Loucy (cell line): ENCODE results near the gene SLC5A2.
"Not testable (repeated sequence)": the region's sequence is repeated elsewhere in the genome, so short reads cannot be mapped to it uniquely, and the experiment has no call there.

Source experiments
- H2AFZ ChIP-seq: fragments of 200-600 bp; sonication (generic); 2 replicates; pipeline ENCODE4 v1.6.0; 2016; ENCODE audit warnings: antibody characterized with exemption, mild to moderate bottlenecking, low read length, moderate library complexity
- H3F3A ChIP-seq: fragments of 200-600 bp; 2 replicates; pipeline ENCODE4 v1.6.0; 2016; ENCODE audit warnings: antibody characterized with exemption, low read depth, mild to moderate bottlenecking
- H3K27me3 ChIP-seq: fragments of 200-600 bp; sonication (generic); 2 replicates; pipeline ENCODE4 v1.6.1; 2014; ENCODE audit warnings: low read length, mild to moderate bottlenecking; ENCODE audit not compliant: insufficient read depth, poor library complexity, severe bottlenecking
- H3K36me3 ChIP-seq: fragments of 200-600 bp; sonication (generic); 2 replicates; pipeline ENCODE4 v1.6.1; 2016; ENCODE audit warnings: low read length; ENCODE audit not compliant: insufficient read depth
- H3K4me1 ChIP-seq: fragments of 200-600 bp; sonication (generic); 2 replicates; pipeline ENCODE4 v1.5.1; 2014; ENCODE audit warnings: low read length, mild to moderate bottlenecking; ENCODE audit not compliant: insufficient read depth, poor library complexity, severe bottlenecking
- H3K4me2 ChIP-seq: fragments of 200-600 bp; sonication (generic); 2 replicates; pipeline ENCODE4 v1.6.0; 2014; ENCODE audit warnings: antibody characterized with exemption, low read length, low read depth, mild to moderate bottlenecking; ENCODE audit not compliant: poor library complexity, severe bottlenecking
- H3K4me3 ChIP-seq: fragments of 200-600 bp; sonication (generic); 2 replicates; pipeline ENCODE4 v1.5.1; 2014; ENCODE audit warnings: low read length, mild to moderate bottlenecking, mixed read lengths; ENCODE audit not compliant: poor library complexity, severe bottlenecking
- H3K79me2 ChIP-seq: fragments of 200-600 bp; sonication (generic); 2 replicates; pipeline ENCODE4 v1.6.1; 2014; ENCODE audit warnings: low read length; ENCODE audit not compliant: insufficient read depth
- H3K9ac ChIP-seq: fragments of 200-600 bp; sonication (generic); 2 replicates; pipeline ENCODE4 v1.6.0; 2014; ENCODE audit warnings: mild to moderate bottlenecking, low read depth, low read length, moderate library complexity; ENCODE audit not compliant: poor library complexity, severe bottlenecking
- H3K9me2 ChIP-seq: fragments of 200-600 bp; sonication (generic); replicated peaks from 2 replicates; pipeline ENCODE4 v1.6.1; 2016; ENCODE audit warnings: low read depth, low read length, mixed read lengths
- H3K9me3 ChIP-seq: fragments of 200-600 bp; sonication (generic); 2 replicates; pipeline ENCODE4 v1.6.1; 2014; ENCODE audit warnings: mild to moderate bottlenecking, antibody characterized with exemption, low read length, low read depth; ENCODE audit not compliant: insufficient read depth
- H4K20me1 ChIP-seq: fragments of 200-600 bp; sonication (generic); 2 replicates; pipeline ENCODE4 v1.6.0; 2014; ENCODE audit warnings: antibody characterized with exemption, low read length, mild to moderate bottlenecking; ENCODE audit not compliant: insufficient read depth, poor library complexity, severe bottlenecking
- CTCF ChIP-seq: fragments of 200-600 bp; sonication (generic); conservative IDR thresholded peaks from 2 replicates; pipeline ENCODE4 v1.5.1; 2014; ENCODE audit warnings: mild to moderate bottlenecking, antibody characterized with exemption, low read length
- EZH2phosphoT487 ChIP-seq: fragments of 200-600 bp; IDR thresholded peaks from 2 replicates; pipeline ENCODE4 v1.6.1; 2018; ENCODE audit warnings: antibody characterized with exemption, mild to moderate bottlenecking, moderate library complexity, borderline replicate concordance

SLC5A2 gene

GRCh38 chr16:31519759-31520431 lies 37.0 kb downstream of the SLC5A2 start:
- H3K79me2 ChIP-seq: no peaks in the 10 kb centered on the region
- H3K4me3 ChIP-seq: no peak overlapping the region
- no peaks in the 10 kb centered on the region for H3K9me2 ChIP-seq
- no peaks in the 10 kb centered on the region for H3F3A ChIP-seq
- no peaks in the 10 kb centered on the region for H3K27me3 ChIP-seq
- no peaks in the 10 kb centered on the region for H3K9me3 ChIP-seq
- no peak for TF ChIP-seq EZH2phosphoT487
- no peak for TF ChIP-seq CTCF
- H3K4me1 ChIP-seq: peaks cover 26% of the 10 kb centered on the region
- no peak overlapping the region for H2AFZ ChIP-seq
- H3K36me3 ChIP-seq: no peaks in the 10 kb centered on the region
- H3K4me2 ChIP-seq: peak overlapping the region; percentile 16
- H4K20me1 ChIP-seq: no peaks in the 10 kb centered on the region
- H3K9ac ChIP-seq: peak overlapping the region; percentile 11

GRCh38 chr16:31521368-31521767 lies 38.4 kb downstream of the SLC5A2 start:
- no peaks in the 10 kb centered on the region for H4K20me1 ChIP-seq
- H3K4me3 ChIP-seq: no peak overlapping the region
- no peaks in the 10 kb centered on the region for H3K9me3 ChIP-seq
- no peak overlapping the region for H2AFZ ChIP-seq
- no peaks in the 10 kb centered on the region for H3K9me2 ChIP-seq
- H3K36me3 ChIP-seq: no peaks in the 10 kb centered on the region
- no peaks in the 10 kb centered on the region for H3F3A ChIP-seq
- no peak overlapping the region for H3K4me2 ChIP-seq
- H3K79me2 ChIP-seq: no peaks in the 10 kb centered on the region
- peaks cover 31% of the 10 kb centered on the region for H3K4me1 ChIP-seq
- TF ChIP-seq CTCF (no peak), EZH2phosphoT487 (no peak)
- no peaks in the 10 kb centered on the region for H3K27me3 ChIP-seq
- H3K9ac ChIP-seq: no peak overlapping the region

- H3K4me2 ChIP-seq: no peak overlapping the region
- no peaks in the 10 kb centered on the region for H3K27me3 ChIP-seq
- H3K4me3 ChIP-seq: no peak overlapping the region
- TF ChIP-seq EZH2phosphoT487 (no peak), CTCF (no peak)
- no peaks in the 10 kb centered on the region for H3K9me3 ChIP-seq
- no peaks in the 10 kb centered on the region for H3K79me2 ChIP-seq
- no peaks in the 10 kb centered on the region for H3F3A ChIP-seq
- no peaks in the 10 kb centered on the region for H3K9me2 ChIP-seq
- H4K20me1 ChIP-seq: no peaks in the 10 kb centered on the region
- no peak overlapping the region for H3K9ac ChIP-seq
- H3K36me3 ChIP-seq: no peaks in the 10 kb centered on the region
- no peak overlapping the region for H2AFZ ChIP-seq
- H3K4me1 ChIP-seq: peaks cover 37% of the 10 kb centered on the region
These were observed 39.1 kb downstream of the SLC5A2 start for GRCh38 chr16:31522071-31522470.

GRCh38 chr16:31523768-31524167 lies 40.8 kb downstream of the SLC5A2 start:
- not testable (repeated sequence) for H3K4me2 ChIP-seq, H3K9ac ChIP-seq, H3K9me3 ChIP-seq, H3K36me3 ChIP-seq, H3K79me2 ChIP-seq, H3K9me2 ChIP-seq, H4K20me1 ChIP-seq, H3F3A ChIP-seq, H2AFZ ChIP-seq, H3K27me3 ChIP-seq, H3K4me3 ChIP-seq
- H3K4me1 ChIP-seq: peaks cover 54% of the 10 kb centered on the region
